ENCODE measurements around the gene DACH1. TPM values are rescaled to one million over a fixed set of nuclear protein-coding genes. Genes with fewer than 3 reads are reported as not detected.

Gene DACH1
- total RNA-seq, 2 donors from 2014 or later: 0.42 TPM; not detected in 1

DNA sequence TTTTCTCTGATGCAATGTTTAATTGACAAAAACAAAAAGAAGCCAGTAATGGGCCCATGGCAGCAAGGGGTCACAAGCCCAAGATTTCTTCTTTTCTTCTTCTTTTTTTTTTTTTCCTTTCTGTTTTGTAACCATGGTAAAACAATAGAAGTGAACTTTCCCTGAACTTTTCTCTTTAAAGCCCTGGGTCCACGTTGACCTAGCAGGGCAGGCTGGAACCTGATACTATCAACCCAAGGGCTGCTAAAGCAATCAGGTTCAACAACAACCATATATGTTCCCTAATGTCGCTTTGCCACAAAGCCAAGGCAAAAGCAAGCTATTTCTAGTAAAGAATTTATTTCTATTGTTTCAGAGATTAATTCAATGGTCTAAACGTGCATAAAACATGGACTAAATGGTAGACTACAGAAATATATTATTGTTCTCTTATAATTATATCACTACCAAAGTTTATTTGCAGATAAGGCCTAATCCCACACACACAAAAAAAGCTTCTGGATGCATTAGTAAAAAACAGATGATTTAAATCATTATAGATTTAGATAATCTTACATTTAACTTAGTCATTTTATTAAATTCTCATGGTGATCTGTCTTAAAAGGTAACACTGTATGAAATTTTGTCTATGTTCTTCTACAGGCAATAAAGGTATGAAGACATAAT, 153.9 kb downstream of the DACH1 start:
- ATAC-seq: no peak
- H3K4me3 Mint-ChIP-seq: no peak overlapping the region
- no peaks in the 10 kb centered on the region for H3K4me1 Mint-ChIP-seq (ENCODE audit: low read depth in 2 of 2)

DNA sequence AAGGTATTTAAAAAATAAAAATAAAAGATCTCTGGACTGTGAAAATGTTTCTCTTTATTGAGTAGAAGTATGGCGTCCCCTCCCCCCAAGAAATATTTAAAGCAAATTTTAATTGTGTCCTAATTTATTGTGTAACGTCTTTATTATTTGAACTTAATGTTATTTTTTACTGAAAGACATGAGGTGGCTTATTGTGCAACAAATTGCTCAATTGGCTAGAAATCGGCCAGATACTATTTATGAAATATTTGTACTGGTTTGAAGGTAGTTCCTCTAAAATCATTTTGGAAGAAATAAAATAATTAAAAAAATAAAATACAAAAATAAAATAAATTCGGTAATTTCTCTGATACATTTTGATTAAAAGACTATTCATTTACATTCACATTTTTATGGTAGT, 162.3 kb downstream of the DACH1 start:
- H3K27ac Mint-ChIP-seq: no peak overlapping the region
- peaks cover 10% of the 10 kb centered on the region for H3K9me3 Mint-ChIP-seq
- ATAC-seq: no peak
- no peaks in the 10 kb centered on the region for H3K4me1 Mint-ChIP-seq (ENCODE audit: low read depth in 2 of 2)
- H3K4me3 Mint-ChIP-seq: no peak overlapping the region
- no peak for DNase-seq (ENCODE audit: low spot score)
- H3K27me3 Mint-ChIP-seq: no peaks in the 10 kb centered on the region
- H3K36me3 Mint-ChIP-seq: no peaks in the 10 kb centered on the region

More for the DNA sequence above, 153.9 kb downstream of the DACH1 start:
- Mint-ChIP-seq H3K9me3 (no peaks in the 10 kb centered on the region), H3K36me3 (no peaks in the 10 kb centered on the region), H3K27ac (no peak overlapping the region), H3K27me3 (no peaks in the 10 kb centered on the region)
- no peak for DNase-seq (ENCODE audit: low spot score)

- no peak overlapping the region for H3K4me3 Mint-ChIP-seq
- no peaks in the 10 kb centered on the region for H3K4me1 Mint-ChIP-seq (ENCODE audit: low read depth in 2 of 2)
- H3K36me3 Mint-ChIP-seq: no peaks in the 10 kb centered on the region
- peaks cover 10% of the 10 kb centered on the region for H3K9me3 Mint-ChIP-seq
- no peak for DNase-seq (ENCODE audit: low spot score)
- no peak overlapping the region for H3K27ac Mint-ChIP-seq
- no peak for ATAC-seq
- H3K27me3 Mint-ChIP-seq: no peaks in the 10 kb centered on the region
Observed at GRCh38 chr13:71703138-71703537, 163.9 kb downstream of the DACH1 start.

- Mint-ChIP-seq H3K9me3 (peaks cover 9% of the 10 kb centered on the region), H3K27me3 (no peaks in the 10 kb centered on the region), H3K36me3 (no peaks in the 10 kb centered on the region), H3K4me3 (no peak overlapping the region), H3K4me1 (ENCODE audit: low read depth in 2 of 2) (no peaks in the 10 kb centered on the region), H3K27ac (no peak overlapping the region)
- ATAC-seq (no peak), DNase-seq (ENCODE audit: low spot score) (no peak)
Observed at GRCh38 chr13:71702253-71702652, 164.8 kb downstream of the DACH1 start.

GRCh38 chr13:71701741-71702140, 165.3 kb downstream of the DACH1 start:
- DNase-seq (ENCODE audit: low spot score): no peak
- Mint-ChIP-seq H3K9me3 (peaks cover 9% of the 10 kb centered on the region), H3K4me1 (ENCODE audit: low read depth in 2 of 2) (no peaks in the 10 kb centered on the region), H3K36me3 (no peaks in the 10 kb centered on the region), H3K27me3 (no peaks in the 10 kb centered on the region), H3K4me3 (no peak overlapping the region), H3K27ac (no peak overlapping the region)
- no peak for ATAC-seq

- DNase-seq (ENCODE audit: low spot score): no peak
- no peak overlapping the region for H3K4me3 Mint-ChIP-seq
- H3K9me3 Mint-ChIP-seq: peaks cover 10% of the 10 kb centered on the region
- H3K36me3 Mint-ChIP-seq: no peaks in the 10 kb centered on the region
- H3K27me3 Mint-ChIP-seq: no peaks in the 10 kb centered on the region
- no peaks in the 10 kb centered on the region for H3K4me1 Mint-ChIP-seq (ENCODE audit: low read depth in 2 of 2)
- no peak for ATAC-seq
- no peak overlapping the region for H3K27ac Mint-ChIP-seq
Observed at GRCh38 chr13:71699342-71699741, 167.7 kb downstream of the DACH1 start.

GRCh38 chr13:71695662-71696061, 171.3 kb downstream of the DACH1 start:
- H3K27ac Mint-ChIP-seq: no peak overlapping the region
- peaks cover 3% of the 10 kb centered on the region for H3K9me3 Mint-ChIP-seq
- H3K4me1 Mint-ChIP-seq (ENCODE audit: low read depth in 2 of 2): no peaks in the 10 kb centered on the region
- H3K27me3 Mint-ChIP-seq: no peaks in the 10 kb centered on the region
- no peak overlapping the region for H3K4me3 Mint-ChIP-seq
- no peak for DNase-seq (ENCODE audit: low spot score)
- no peaks in the 10 kb centered on the region for H3K36me3 Mint-ChIP-seq
- no peak for ATAC-seq

GRCh38 chr13:71685072-71685471, 181.9 kb downstream of the DACH1 start:
- no peaks in the 10 kb centered on the region for H3K4me1 Mint-ChIP-seq (ENCODE audit: low read depth in 2 of 2)
- no peaks in the 10 kb centered on the region for H3K36me3 Mint-ChIP-seq
- ATAC-seq (no peak), DNase-seq (ENCODE audit: low spot score) (no peak)
- H3K4me3 Mint-ChIP-seq: no peak overlapping the region
- H3K27me3 Mint-ChIP-seq: no peaks in the 10 kb centered on the region
- H3K9me3 Mint-ChIP-seq: peaks cover 9% of the 10 kb centered on the region
- H3K27ac Mint-ChIP-seq: no peak overlapping the region

DNA sequence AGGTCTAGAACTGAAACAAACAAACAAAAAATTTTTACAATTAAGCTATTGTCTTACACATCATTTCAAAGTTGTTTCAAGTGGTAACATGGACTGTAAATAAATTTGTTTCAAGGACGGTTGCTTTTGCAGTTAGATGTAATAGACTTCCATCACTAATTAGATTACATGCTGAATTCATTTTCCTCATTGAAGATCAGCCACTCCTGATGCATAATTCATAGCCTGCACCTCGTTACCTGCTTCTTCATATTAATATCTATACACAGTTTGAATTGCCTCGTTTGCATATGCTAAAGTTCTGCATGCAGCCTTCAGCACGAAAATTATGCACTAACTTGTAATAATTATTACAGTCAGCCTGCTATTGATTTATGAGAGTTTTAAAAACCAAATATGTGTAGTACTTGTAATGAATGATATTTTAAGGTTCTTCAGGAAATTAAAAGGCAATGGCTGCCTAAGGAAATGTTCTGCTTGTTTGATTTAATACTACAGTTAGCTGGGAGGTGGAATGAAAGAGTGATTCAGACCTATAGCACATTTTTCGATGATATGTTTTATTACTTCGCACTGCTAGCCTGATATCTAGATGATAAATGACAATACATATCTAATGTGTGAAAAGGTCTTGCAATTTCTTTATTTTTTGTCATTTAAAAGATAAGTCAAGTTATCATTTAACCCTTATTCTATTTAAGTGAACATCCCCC, 184.9 kb downstream of the DACH1 start:
- H3K4me1 Mint-ChIP-seq (ENCODE audit: low read depth in 2 of 2): no peaks in the 10 kb centered on the region
- no peak overlapping the region for H3K4me3 Mint-ChIP-seq
- H3K9me3 Mint-ChIP-seq: peaks cover 11% of the 10 kb centered on the region
- H3K27me3 Mint-ChIP-seq: no peaks in the 10 kb centered on the region
- H3K27ac Mint-ChIP-seq: no peak overlapping the region
- DNase-seq (ENCODE audit: low spot score): no peak
- H3K36me3 Mint-ChIP-seq: no peaks in the 10 kb centered on the region
- ATAC-seq: no peak

DNA sequence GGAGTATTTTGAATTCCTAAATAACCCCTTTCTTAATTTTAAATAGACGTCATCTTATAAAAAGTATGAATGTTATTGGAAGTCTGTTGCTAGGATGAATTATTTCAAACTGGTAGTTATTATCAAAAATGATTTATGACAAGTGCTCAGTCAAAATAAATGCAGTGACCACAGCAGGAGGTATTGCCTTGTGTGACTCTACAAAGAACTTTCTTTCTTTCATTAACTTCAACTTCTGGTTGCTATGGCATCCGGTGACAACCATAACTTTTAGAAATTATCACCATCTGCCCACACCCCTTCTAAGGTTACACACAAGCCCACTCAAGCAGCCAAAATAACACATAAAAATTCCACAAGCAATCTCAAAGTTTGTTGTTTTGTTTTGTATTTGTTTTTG, 189.9 kb downstream of the DACH1 start:
- ATAC-seq: no peak
- no peaks in the 10 kb centered on the region for H3K4me1 Mint-ChIP-seq (ENCODE audit: low read depth in 2 of 2)
- no peak overlapping the region for H3K27ac Mint-ChIP-seq
- H3K27me3 Mint-ChIP-seq: no peaks in the 10 kb centered on the region
- no peaks in the 10 kb centered on the region for H3K36me3 Mint-ChIP-seq
- DNase-seq (ENCODE audit: low spot score): no peak
- no peak overlapping the region for H3K4me3 Mint-ChIP-seq
- H3K9me3 Mint-ChIP-seq: peaks cover 2% of the 10 kb centered on the region

- Mint-ChIP-seq H3K36me3 (no peaks in the 10 kb centered on the region), H3K4me3 (no peak overlapping the region), H3K27ac (no peak overlapping the region), H3K4me1 (ENCODE audit: low read depth in 2 of 2) (no peaks in the 10 kb centered on the region), H3K27me3 (no peaks in the 10 kb centered on the region), H3K9me3 (no peaks in the 10 kb centered on the region)
- ATAC-seq: no peak
- no peak for DNase-seq (ENCODE audit: low spot score)
Observed at GRCh38 chr13:71672512-71672911, 194.5 kb downstream of the DACH1 start.

DNA sequence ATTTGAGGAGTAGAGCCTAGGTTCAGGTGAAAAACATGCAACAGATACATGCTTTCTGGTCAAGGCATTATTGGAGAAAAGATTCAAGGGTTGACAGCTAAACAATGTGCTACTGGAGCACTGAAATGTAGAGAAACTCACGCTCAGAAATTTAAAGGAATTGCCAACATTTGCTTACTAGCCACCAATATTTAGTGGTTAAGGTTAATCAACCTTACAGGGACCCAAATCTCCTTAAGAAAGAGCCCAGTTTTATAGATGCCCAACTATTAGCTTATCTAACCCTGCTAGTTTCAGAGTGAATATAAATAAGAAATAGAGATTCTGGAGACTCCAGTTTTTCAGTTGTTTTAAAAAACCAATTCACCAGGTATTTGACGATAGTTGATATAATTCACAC, 203.6 kb downstream of the DACH1 start:
- Mint-ChIP-seq H3K4me3 (no peak overlapping the region), H3K9me3 (no peaks in the 10 kb centered on the region), H3K27me3 (no peaks in the 10 kb centered on the region), H3K27ac (no peak overlapping the region), H3K4me1 (ENCODE audit: low read depth in 2 of 2) (no peaks in the 10 kb centered on the region), H3K36me3 (no peaks in the 10 kb centered on the region)
- DNase-seq (ENCODE audit: low spot score): no peak
- ATAC-seq: no peak

DNA sequence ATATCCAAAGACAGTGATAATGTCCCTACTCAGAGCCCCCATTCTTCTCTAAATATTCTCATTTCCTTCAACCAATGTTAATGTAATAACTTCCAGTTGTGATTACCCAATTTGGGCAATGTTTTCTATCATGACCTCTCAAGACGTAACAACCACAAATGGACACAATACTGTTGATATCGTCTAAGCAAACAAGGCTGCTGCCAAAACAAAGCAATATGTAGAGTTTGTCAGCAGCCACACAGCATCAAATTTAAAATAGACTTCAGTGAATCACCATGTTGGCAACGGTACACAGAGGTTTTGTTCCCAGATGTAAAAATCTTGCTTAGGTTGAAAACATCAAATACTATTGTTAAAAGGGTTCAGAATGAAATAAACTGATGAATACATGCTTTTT, 205.1 kb downstream of the DACH1 start:
- H3K9me3 Mint-ChIP-seq: no peaks in the 10 kb centered on the region
- ATAC-seq: no peak
- H3K4me1 Mint-ChIP-seq (ENCODE audit: low read depth in 2 of 2): no peaks in the 10 kb centered on the region
- no peak for DNase-seq (ENCODE audit: low spot score)
- no peaks in the 10 kb centered on the region for H3K36me3 Mint-ChIP-seq
- no peaks in the 10 kb centered on the region for H3K27me3 Mint-ChIP-seq
- no peak overlapping the region for H3K27ac Mint-ChIP-seq
- H3K4me3 Mint-ChIP-seq: no peak overlapping the region

DNA sequence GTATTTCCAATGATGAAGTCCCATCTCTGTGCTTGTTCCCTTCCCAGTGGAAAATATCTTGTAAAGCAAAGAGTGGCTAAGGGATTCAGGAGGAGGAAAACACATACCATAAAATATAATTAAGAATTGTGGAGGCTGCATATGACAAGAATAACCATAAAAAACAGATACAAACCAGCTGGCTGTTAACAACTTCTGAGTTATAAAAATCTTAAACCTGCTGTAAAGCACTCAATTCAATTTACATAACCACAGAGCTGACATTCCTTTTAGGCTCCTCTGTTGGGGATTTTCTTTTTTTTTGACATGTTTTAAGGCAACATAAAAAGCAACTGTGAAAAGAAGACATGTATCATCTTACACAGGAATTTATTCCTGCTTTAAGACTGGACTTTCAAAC, 207.6 kb downstream of the DACH1 start:
- ATAC-seq: no peak
- Mint-ChIP-seq H3K4me3 (no peak overlapping the region), H3K27me3 (no peaks in the 10 kb centered on the region), H3K9me3 (no peaks in the 10 kb centered on the region), H3K27ac (no peak overlapping the region), H3K4me1 (ENCODE audit: low read depth in 2 of 2) (no peaks in the 10 kb centered on the region), H3K36me3 (no peaks in the 10 kb centered on the region)
- DNase-seq (ENCODE audit: low spot score): no peak

GRCh38 chr13:71645467-71645866, 221.5 kb downstream of the DACH1 start:
- no peak for ATAC-seq
- peaks cover 6% of the 10 kb centered on the region for H3K9me3 Mint-ChIP-seq
- no peaks in the 10 kb centered on the region for H3K36me3 Mint-ChIP-seq
- H3K4me3 Mint-ChIP-seq: no peak overlapping the region
- no peaks in the 10 kb centered on the region for H3K4me1 Mint-ChIP-seq (ENCODE audit: low read depth in 2 of 2)
- H3K27me3 Mint-ChIP-seq: no peaks in the 10 kb centered on the region
- no peak for DNase-seq (ENCODE audit: low spot score)
- H3K27ac Mint-ChIP-seq: no peak overlapping the region

Data from natural killer cell treated with Interleukin-12 subunit alpha and Interleukin-12 subunit beta and Interleukin-15 and Interleukin-18, amount 100 ng/mL, for 72 hours (primary cell).